Limb (tissue), 2 donors: ENCODE data around the gene PHACTR3.
"Not testable (repeated sequence)": the region's sequence is repeated elsewhere in the genome, so short reads cannot be mapped to it uniquely, and the experiment has no call there.

Experiments used
- DNase-seq, 2 donors: peaks; one replicate each; pipeline ENCODE4 v3.0.0-alpha.2; 2016; ENCODE audit errors: extremely low spot score in 2 of 2

The PHACTR3 gene

DNA sequence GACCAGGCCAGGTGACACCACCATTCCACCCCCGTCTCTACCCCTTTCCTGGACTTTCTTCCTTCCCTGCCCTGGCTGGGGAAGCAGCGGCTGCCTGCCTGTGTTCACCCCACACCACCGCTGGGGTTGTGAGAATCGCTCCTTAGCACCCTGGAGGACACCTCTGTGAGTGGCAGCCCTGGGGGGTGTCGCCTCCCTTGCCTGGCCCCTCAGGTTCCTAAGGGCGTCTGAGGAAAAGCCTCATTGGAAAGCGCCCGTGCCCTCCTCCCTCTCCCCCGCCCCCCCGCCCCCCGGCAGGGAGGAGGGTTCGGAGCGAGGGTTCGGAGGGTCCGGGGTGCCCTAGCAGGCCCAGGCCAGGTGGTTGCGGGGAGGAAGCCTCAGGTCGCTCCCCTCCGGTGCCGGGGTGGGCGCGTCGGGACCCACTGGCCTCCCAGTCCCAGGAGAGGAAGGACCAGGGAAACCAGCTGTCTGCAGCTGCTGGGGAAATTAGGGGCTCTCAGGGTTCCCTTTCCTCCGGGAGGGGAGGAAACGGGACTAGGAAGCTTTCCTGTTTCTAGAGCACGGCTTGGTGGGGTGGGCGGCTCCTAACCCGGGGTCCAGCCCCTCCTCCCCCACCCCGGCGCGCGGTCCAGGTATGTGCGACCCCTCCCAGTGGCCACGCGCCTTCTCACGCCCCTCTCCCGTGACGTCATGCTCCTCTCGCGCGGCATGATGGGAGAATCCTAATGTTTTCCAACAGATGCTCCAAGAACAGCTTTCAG lies at the start of gene PHACTR3:
PHACTR3 (plus strand) TSS at position 760 of the 761 bp plus-strand sequence. CDS start 475 bp downstream, outside the sequence.
- DNase-seq: peak; percentile 21 to 84

DNA sequence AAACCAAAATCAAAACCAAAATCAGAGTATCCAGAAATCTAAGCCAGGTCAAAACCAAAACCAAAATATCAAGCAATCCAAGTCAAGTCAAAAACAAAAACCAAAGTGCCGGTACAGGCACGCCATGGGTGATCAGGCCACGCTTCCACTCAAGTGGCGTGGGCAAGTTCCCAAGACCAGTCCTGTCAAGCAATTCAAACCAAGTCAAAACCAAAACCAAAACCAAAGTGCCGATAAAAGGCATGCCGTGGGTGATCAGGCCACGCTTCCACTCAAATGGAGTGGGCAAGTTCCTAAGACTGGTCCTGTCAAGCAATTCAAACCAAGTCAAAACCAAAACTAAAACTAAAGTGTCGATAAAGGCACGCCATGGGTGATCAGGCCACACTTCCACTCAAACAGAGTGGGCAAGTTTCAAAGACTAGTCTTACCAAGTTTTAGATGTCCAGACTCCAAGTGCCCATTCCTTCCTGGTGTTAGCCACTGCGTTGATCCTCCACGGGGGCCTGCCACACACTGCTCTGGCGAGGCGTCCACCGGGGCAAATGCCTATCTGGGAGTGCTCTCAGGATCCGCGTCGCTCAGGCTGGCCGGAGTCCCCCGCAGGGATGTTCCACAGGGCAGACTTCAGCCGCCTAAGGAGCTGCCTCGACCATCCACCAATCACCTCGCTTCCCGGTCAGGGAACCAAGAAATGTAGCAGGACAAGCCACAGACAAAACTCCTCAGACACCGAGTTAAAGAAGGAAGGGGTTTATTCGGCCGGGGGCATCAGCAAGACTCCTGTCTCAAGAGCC lies 46.4 kb upstream of the PHACTR3 start:
- DNase-seq: not testable (repeated sequence)

DNA sequence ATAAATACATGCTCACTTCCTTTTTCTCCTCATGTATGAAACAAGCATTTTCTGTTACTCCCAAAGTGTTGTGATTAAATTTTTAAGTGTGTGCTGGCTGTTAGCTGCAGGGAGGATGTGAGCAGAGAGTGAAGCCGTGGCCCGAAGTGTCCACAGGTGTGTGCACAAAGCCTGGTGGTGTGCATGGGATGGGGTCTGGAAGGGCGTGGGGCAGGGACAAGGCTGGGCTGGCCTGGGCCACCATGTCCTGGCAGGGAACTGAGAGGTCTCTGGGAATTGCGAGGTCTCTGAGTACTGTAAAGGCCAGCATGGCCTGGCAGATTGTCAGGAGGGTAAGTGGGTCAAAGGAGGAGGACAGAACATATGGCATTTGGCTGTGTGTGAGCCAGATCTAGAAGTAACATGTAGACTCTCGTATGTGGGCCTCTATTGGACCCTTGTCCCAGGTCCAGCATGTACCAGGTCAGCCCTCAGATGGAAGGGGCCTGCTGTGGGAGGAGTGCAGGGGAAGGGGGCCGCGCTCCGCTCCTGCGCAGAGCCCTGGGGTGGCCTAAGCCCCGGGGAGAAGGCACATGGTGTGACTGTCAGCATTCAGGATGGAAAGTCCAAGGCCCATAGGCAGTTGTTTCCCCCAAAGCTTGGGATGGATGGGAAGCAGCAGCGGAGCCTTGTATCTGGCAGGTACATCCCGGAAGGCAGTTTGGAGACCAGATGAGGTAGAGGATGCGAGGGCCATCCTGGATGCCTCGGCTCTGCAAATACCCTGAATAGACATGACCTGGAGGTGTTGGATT lies 45.1 kb upstream of the PHACTR3 start:
- no peak for DNase-seq

DNA sequence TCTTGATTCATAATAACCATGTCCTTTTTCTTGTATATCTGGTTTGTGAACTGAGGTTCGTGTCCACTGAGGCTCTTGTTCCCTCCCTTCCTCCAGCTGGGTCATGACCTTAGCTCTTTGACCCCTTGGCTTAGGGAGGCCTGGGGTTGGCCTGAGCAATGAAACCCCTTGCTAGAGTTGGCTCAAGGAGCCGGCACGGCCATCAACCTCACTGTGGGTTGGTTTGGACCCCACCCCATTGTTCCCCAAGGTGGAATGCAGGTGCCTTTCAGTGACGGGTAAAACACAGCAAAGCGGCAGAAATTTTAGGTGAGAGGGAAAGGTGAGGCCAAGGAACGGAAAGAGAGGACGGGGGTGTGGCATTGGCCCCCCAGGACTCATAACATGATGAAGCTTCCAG lies 44.5 kb upstream of the PHACTR3 start:
- no peak for DNase-seq

DNA sequence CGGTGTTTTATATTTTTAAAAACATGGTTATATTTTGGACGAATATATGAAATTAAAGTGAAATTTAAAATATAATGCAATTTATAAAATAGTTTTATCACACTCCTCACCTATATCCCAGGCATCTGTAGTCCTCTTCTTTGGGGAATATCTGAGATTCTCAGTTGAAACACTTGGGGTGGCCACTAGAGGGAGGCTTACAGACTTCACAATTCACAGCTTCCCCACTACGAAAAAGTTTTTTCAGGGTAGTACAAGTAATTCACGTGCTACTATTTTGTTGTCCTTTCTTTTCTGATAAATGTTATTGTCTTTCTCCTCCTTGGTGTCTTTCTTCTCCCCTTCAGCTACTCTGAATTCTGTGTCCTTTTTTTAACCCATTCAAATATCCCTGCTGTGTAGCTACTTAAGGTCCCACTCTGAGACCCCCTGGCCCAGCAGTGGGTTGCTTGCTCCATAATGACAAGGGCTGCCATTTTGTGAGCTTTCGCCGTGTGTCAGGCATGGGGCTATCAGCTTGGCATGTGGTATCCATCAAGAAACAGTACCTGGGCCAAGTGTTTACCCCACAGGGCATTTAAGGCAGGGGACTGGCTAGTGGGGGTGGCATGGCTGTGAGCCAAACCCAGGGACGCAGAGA lies 43.6 kb upstream of the PHACTR3 start:
- peak in 1 of 2 donors; percentile 33 for DNase-seq

DNA sequence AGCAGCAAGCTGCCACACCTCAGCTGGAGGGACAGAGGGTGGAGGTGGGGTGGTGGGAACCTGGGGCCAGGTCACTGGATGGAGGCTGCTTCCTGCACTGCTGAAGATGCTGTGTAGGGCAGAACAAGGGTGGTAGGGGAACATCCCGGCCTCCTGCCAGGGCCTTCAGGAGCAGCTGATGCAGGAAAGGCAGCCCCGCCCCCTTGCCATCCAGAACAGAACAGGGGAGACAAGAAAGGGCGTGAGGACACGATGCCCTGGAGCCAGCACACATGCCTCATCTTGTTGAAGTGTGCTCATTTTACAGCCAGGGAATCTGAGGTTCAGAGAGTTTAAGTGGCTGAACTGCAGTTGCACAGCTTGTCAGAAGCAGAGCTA lies 43.1 kb upstream of the PHACTR3 start:
- DNase-seq: no peak

DNA sequence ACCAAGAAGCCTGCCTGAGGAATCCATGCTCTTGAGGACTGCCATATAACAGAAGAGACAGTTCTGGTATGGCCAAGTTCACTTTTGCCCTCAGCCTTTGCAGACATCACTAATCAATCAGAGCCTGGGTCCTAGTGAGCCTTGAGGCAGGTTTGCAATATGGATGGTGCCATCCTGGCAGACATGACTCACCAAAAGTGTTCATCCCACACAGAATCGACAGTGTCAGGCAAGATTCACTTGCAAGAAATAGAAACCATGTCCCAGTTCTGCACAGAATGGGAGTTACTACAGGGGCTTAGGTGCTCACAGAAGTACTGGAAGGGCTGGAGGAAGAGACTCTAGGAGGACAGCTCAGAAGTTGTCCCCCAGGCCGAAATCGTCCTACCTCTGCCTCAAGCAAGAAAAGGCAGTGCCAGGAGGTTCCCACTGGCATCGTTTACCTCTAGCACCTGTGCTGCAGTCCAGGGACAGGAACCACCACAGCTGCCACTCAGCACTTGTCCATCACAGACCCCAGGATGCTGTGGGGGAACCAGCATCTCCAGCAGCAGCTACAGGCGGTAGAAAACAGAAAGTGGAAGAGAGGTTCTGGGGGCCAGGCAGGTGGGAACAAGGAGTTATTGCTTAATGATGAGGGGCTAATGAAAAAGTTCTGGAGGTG lies 42.6 kb upstream of the PHACTR3 start:
- no peak for DNase-seq

DNA sequence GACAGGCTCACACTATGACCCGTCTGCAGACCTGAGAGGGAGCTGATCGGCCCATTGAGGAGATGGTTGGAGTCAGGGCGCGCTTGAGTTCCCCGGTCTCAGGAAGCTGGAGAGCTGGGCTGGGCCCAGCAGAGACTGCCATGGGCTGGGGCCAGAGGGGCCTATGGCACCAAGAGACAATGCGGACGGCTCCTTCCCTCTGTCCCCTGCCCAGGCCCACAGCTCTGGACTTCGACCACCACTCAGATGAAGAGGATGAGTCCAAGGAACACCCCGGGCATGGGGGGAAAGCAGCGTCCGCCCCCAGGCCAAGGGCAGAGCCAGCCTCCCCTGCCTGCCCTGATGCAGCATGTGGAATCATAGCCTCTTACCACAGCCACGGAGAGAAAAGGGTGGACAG lies 40.2 kb upstream of the PHACTR3 start:
- DNase-seq: no peak

DNA sequence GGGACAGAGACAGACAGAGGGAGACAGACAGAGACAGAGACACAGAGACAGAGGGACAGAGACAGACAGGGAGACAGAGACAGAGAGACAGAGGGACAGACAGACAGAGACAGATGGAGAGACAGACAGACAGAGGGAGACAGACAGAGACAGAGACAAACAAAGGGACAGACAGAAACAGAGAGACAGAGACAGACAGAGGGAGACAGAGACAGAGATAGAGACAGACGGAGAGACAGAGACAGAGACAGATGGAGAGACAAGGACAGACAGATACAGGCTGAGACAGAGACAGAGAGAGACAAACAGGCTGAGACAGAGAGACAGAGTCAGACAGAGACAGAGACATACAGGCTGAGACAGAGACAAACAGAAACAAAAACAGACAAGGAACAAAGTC lies 39.4 kb upstream of the PHACTR3 start:
- DNase-seq: no peak

DNA sequence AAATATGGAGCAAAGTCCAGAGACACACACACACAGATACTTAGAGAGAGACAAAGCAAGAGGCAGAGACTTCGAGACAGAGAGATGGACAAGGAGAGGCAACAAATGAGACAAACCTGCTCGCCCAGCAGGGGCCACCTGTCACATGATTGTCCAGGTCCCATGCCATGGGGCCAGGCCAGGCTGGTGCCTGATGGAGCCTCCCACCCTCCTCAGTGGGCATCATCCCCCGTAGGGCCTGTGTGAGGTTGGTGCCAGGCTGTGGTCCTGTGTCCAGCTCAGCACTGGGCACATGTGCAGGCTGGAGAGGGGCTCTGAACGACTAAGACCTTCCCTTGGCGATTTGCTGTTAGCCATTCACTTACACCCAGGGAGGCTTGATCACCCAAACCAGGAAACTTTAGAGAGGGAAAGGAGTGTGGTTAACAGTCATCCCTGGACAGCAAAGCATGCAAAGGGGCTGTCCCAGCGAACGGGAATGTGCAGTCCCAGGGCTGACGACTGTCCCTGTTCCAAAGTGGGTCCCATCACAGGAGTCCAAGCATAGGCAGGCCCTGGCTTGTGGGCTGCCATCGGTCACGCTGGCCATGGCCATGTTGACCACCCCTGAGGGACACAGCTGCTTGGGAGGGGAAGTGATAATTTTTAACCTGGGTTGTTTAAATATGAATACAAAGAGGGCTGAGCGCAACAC lies 38.4 kb upstream of the PHACTR3 start:
- DNase-seq: no peak

DNA sequence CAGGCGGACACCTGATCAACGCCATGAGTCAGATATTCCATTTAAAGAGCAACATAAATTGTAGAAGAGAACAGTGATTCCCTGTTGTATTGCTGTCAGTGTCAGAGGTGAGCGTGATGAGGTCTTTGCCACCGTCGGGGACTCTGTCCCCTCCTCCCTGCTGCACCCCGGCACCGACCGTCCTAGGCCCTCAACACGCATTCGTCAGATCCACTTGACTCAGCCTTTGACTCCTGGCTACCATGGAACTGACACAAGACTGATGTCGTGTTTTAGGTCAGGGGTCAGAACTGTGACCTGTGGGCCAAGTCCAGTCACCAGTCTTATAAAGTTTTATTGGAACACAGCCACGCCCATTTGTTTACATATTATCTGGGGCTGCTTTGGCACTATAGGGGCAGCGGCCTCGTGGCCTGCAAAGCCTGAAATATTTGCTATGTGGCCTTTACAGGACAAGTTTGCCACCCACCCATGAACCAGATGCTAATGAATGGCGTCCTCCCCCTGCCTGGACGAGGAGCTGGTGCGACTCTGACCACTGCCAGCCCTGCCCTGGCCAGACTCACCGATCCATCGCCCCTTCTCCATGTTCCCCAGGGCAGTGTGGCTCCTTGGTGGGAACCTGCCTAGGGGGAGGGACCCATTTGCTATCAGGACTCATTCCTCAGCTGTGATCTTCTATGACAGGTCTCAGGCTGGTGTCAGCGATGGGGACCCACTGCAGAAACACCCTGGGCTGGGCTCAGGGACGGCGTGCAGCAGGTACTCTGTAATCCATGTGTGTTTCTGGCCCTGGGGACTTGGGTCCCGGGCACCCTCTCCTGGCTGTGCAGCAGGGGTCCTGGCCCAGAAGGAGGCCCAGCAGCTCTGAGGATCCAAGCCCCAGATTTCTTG lies 37.5 kb upstream of the PHACTR3 start:
- no peak for DNase-seq

DNA sequence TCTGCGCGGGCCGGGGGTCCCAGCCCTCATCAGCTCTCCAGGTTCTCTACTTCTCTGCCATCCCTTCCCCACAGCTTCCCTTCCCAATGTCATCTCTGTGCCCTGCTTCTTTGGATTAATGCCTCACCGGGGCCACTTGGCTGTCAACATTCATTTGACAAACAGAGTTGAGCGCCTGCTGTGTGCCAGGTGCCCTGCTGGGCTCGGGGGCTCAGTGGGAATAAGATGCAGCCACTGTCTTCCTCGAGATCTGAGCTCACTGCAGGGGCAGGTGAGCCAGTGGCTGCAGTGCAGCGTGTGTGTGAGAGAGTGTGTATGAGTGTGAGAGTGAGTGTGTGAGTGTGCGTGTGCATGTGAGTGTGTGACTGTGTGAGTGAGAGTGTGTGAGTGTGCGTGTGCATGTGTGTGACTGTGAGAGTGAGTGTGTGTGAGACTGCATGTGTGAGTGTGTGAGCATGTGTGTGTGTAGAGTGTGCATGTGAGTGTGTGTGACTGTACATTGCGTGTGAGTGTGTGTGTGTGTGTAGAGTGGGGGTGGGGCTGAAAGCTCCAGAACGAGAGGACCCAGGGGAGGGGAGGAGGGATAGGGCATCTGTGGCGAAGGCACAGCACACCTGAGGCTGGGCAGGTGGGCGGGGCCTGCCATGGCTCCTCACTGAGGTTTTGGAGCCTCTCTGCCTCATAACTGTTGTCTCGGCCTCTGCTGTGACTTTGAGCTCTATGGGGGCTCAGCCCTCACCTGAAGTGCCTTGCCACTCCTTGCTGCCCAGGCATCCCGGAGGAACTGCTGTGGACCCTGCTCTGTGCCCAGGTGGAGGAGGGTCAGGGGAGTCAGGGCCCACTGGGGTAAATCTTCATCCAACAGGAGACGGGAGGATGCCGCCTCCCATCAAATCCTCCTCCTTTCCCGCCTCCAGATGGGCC lies 36.5 kb upstream of the PHACTR3 start:
- DNase-seq: peak in 1 of 2 donors; percentile 22

DNA sequence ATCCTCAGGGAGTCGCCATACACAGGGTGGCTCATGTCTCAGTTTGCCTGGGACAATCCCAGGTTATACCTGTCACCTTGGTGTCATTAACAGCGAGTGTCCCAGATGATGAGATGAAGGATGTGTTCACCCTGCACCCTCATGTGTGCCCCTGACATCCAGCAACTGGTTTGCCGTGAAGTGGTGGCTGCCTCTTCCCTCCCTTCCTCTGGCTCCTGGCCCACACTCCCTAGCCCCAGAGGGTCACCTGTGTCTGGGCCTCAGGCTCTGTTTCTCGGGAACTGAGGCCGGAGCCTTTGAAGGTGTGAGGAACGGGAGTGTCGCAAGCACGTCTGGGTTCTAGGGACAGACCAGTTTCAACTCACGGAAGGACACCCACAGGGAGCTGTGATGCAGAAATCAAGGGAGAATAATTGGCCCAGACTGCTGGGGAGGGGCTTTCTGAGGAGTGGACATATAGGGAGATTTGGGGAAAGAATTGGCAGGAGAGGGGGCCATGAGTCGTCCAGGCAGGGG lies 35.8 kb upstream of the PHACTR3 start:
- no peak for DNase-seq

DNA sequence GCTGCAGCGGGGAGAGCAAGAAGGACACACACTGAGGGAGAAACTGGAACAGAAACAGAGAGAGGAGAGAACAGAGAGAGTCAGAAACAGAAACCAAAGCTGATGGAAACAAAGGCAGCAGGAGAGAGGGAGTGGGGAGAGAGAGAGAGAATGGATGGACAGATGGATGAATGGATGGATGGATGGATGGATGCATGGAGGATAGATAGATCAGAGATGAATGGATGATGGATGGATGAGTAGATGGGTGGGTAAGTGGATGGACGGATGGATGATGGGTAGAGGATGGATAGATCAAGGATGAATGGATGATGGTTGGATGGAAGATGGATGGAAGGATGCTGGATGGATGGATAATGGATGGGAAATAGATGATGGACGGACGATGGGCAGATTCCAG lies 35.0 kb upstream of the PHACTR3 start:
- no peak for DNase-seq

DNA sequence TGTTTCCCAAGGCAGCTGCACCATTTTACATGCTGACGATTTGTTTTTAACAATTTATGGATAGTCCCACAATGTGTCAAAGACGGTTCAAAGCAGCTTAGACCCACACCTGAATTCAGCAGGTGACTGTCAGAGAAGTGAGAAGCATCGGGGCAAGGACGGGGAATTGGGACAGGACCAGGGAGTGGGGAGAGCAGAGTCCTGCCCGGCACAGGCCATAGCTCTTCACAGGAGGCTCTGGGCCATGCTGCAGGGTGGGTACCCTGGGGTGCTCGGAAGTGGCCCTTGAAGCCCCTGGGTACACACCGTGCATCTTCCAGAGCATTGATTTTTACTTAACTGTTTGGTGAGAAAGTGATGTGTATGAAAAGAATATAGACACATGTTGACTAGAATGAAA lies 33.2 kb upstream of the PHACTR3 start:
- peak in 1 of 2 donors; percentile 30 for DNase-seq

DNA sequence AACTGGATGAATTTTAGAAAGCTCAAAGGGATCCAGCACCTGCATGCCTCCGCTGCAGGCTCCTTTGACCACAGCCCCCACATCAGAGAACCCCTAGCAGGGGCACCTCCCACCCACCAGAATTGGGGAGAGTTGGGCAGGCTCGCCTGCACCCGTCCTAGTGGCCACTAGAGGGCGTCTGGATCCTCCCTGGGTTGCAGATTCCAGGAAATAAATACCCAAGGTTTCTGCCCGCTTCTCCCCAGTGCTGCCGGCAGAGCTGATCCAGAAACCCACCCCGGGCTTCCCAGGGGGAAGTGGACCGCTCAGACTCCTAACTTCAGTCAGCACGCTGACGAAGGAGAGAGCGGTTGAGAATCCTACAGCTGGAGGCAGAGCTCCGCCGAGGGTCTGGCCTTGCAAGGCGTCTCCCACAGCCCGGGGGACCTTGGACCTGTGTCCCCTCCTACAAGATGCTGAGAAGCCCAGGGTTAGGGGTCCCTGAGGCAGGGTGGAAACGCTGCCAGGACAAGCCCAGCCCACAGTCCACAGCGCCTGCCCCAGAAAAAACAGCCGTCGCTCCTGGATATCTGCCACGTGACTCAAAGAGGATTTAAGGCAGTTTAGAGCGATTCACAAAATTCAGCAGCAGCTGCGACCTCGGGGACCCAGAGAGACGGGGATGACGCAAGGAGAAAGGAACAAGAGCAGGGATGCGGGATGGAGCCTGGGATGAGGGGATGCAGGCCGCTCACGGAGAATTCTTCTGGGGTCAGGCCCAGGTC lies 32.6 kb upstream of the PHACTR3 start:
- peak; percentile 78 to 82 for DNase-seq

DNA sequence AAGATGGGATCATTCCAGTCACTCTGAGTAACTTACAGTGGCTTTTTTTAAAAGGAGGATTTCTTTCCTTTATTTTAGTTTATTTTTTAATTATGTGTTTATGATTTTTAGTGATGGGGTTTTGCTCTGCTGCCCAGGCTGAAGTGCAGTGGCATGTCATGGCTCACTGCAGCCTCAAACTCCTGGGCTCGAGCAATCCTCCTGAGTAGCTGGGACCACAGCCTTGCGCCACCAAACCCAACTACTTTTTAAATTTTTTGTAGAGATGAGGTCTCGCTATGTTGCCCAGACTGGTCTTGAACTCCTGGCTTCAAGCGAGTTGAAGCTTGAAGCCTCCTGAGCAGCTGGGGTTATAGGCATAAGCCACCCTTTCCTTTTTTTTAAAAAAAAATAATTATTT lies 31.8 kb upstream of the PHACTR3 start:
- no peak for DNase-seq
